ENCODE results near the gene MACROD2. TPM values are rescaled to one million over a fixed set of nuclear protein-coding genes. Genes with fewer than 3 reads are reported as not detected.

Gene MACROD2
- total and polyA plus RNA-seq, 4 donors, result 13.0 to 67.1 (median 20.7) TPM

DNA sequence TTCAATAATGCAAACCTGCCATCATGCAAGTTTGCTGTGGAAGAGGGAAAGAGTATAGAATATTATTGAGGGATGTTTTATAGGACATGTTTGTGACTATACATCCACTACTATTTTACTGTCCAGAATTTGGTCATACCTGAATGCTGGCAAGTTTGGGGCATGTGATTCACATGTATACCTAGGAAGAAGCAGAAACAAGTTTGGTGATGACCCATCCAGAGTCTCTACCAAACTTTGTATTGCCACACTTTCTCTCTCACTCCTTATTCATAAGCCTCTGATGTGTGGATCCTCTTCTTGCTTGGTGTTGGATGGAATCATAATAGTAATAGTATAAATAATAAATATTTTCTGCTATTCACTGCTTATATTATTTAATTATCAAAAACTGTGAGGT, 450.6 kb downstream of the MACROD2 start:
- no peaks in the 10 kb centered on the region for H3K36me3 ChIP-seq (ENCODE audit: control insufficient read depth in 4 of 4, insufficient read depth in 4 of 4, low read length in 4 of 4)
- H3K9me3 ChIP-seq (ENCODE audit: control insufficient read depth in 4 of 4, insufficient read depth in 3 of 4, low read length in 3 of 4), result no peaks in the 10 kb centered on the region

DNA sequence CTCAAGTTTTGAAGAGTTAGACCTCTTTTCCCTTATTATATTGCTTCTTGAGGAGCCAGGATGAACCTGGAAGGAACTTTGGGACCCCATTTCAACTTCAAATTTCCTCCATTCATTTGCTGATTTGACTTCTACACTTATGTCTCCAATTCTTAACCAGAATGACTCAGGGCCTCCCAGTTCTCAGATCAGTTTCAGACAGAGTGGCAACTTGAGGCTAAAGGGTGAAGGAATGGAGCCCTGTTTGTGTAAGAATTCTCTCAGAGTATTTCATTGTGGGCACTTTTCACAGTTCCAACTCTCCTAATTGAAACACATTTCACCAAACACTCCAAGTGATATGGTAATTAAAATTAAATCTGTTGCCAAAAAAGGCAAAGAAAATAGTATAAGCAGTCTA, 451.1 kb downstream of the MACROD2 start:
- H3K4me3 ChIP-seq, result no peak overlapping the region
- no peaks in the 10 kb centered on the region for H3K4me1 ChIP-seq (ENCODE audit: control insufficient read depth in 5 of 5, insufficient read depth in 5 of 5, low read length in 5 of 5)
- no peak overlapping the region for H3K9ac ChIP-seq (ENCODE audit: insufficient read depth in 1 of 2, low read length in 2 of 2)
- no peaks in the 10 kb centered on the region for H3K36me3 ChIP-seq (ENCODE audit: control insufficient read depth in 4 of 4, insufficient read depth in 4 of 4, low read length in 4 of 4)
- DNase-seq, result no peak
- no peaks in the 10 kb centered on the region for H3K27me3 ChIP-seq (ENCODE audit: control insufficient read depth in 3 of 3, insufficient read depth in 3 of 3, low read length in 2 of 3)
- H3K9me3 ChIP-seq (ENCODE audit: control insufficient read depth in 4 of 4, insufficient read depth in 3 of 4, low read length in 3 of 4), result no peaks in the 10 kb centered on the region
- no peak overlapping the region for H3K27ac ChIP-seq (ENCODE audit: low read depth in 1 of 2, low read length in 1 of 2)
- TF ChIP-seq, protein P1, sequence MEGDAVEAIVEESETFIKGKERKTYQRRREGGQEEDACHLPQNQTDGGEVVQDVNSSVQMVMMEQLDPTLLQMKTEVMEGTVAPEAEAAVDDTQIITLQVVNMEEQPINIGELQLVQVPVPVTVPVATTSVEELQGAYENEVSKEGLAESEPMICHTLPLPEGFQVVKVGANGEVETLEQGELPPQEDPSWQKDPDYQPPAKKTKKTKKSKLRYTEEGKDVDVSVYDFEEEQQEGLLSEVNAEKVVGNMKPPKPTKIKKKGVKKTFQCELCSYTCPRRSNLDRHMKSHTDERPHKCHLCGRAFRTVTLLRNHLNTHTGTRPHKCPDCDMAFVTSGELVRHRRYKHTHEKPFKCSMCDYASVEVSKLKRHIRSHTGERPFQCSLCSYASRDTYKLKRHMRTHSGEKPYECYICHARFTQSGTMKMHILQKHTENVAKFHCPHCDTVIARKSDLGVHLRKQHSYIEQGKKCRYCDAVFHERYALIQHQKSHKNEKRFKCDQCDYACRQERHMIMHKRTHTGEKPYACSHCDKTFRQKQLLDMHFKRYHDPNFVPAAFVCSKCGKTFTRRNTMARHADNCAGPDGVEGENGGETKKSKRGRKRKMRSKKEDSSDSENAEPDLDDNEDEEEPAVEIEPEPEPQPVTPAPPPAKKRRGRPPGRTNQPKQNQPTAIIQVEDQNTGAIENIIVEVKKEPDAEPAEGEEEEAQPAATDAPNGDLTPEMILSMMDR (IDR thresholded peaks at IDR 0.05; ENCODE audit: control extremely low read depth, extremely low read depth), result no peak
- ATAC-seq (ENCODE audit: insufficient read depth, low FRiP score), result no peak

More for the DNA sequence above, 450.6 kb downstream of the MACROD2 start:
- H3K27me3 ChIP-seq (ENCODE audit: control insufficient read depth in 3 of 3, insufficient read depth in 3 of 3, low read length in 2 of 3), result no peaks in the 10 kb centered on the region
- DNase-seq (no peak), ATAC-seq (ENCODE audit: insufficient read depth, low FRiP score) (no peak)
- no peak overlapping the region for H3K9ac ChIP-seq (ENCODE audit: insufficient read depth in 1 of 2, low read length in 2 of 2)
- no peak overlapping the region for H3K4me3 ChIP-seq
- H3K27ac ChIP-seq (ENCODE audit: low read depth in 1 of 2, low read length in 1 of 2), result no peak overlapping the region
- TF ChIP-seq, protein P1 (IDR thresholded peaks at IDR 0.05; ENCODE audit: control extremely low read depth, extremely low read depth), result no peak
- no peaks in the 10 kb centered on the region for H3K4me1 ChIP-seq (ENCODE audit: control insufficient read depth in 5 of 5, insufficient read depth in 5 of 5, low read length in 5 of 5)

DNA sequence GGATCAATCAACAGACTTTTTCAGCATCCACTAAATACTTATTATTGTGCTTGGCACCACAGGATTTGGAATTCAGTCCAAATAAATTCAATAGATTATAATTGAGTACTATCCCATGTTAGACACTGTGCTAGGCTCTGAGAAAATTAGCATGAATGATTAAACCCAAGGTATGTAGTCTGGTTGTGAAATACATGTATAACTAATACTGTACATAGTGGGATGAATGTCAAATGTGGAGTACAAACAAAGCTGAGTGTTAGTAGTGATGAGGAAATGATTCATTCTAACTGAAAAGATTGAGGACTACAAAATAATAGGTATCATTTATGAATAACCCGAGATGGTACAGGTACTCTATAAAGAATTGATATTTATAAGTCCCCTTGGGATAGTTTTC, 454.0 kb downstream of the MACROD2 start:
- Histone ChIP-seq H3K4me1 (ENCODE audit: control insufficient read depth in 5 of 5, insufficient read depth in 5 of 5, low read length in 5 of 5) (no peaks in the 10 kb centered on the region), H3K27ac (ENCODE audit: low read depth in 1 of 2, low read length in 1 of 2) (no peak overlapping the region), H3K36me3 (ENCODE audit: control insufficient read depth in 4 of 4, insufficient read depth in 4 of 4, low read length in 4 of 4) (no peaks in the 10 kb centered on the region), H3K27me3 (ENCODE audit: control insufficient read depth in 3 of 3, insufficient read depth in 3 of 3, low read length in 2 of 3) (no peaks in the 10 kb centered on the region), H3K4me3 (no peak overlapping the region), H3K9ac (ENCODE audit: insufficient read depth in 1 of 2, low read length in 2 of 2) (no peak overlapping the region), H3K9me3 (ENCODE audit: control insufficient read depth in 4 of 4, insufficient read depth in 3 of 4, low read length in 3 of 4) (no peaks in the 10 kb centered on the region)
- ATAC-seq (ENCODE audit: insufficient read depth, low FRiP score) (no peak), DNase-seq (no peak)
- TF ChIP-seq, protein P1 (IDR thresholded peaks at IDR 0.05; ENCODE audit: control extremely low read depth, extremely low read depth), result no peak
- WGBS, 2 donors, result 49 to 80% methylated on average over 1 of the region's 1 CpG

- H3K9me3 ChIP-seq (ENCODE audit: control insufficient read depth in 4 of 4, insufficient read depth in 3 of 4, low read length in 3 of 4), result no peaks in the 10 kb centered on the region
- TF ChIP-seq, protein P1 (IDR thresholded peaks at IDR 0.05; ENCODE audit: control extremely low read depth, extremely low read depth), result no peak
- ATAC-seq (ENCODE audit: insufficient read depth, low FRiP score), result no peak
- no peak overlapping the region for H3K9ac ChIP-seq (ENCODE audit: insufficient read depth in 1 of 2, low read length in 2 of 2)
- H3K27ac ChIP-seq (ENCODE audit: low read depth in 1 of 2, low read length in 1 of 2), result no peak overlapping the region
- WGBS, 2 donors, result 72 to 79% methylated on average over 2 of the region's 2 CpGs
- no peak overlapping the region for H3K4me3 ChIP-seq
- no peaks in the 10 kb centered on the region for H3K27me3 ChIP-seq (ENCODE audit: control insufficient read depth in 3 of 3, insufficient read depth in 3 of 3, low read length in 2 of 3)
- no peaks in the 10 kb centered on the region for H3K4me1 ChIP-seq (ENCODE audit: control insufficient read depth in 5 of 5, insufficient read depth in 5 of 5, low read length in 5 of 5)
- no peak for DNase-seq
- H3K36me3 ChIP-seq (ENCODE audit: control insufficient read depth in 4 of 4, insufficient read depth in 4 of 4, low read length in 4 of 4), result no peaks in the 10 kb centered on the region
Measured at GRCh38 chr20:14450256-14450655, 454.9 kb downstream of the MACROD2 start.

All from lung (tissue), 12 donors.